Nephron (organoid): ENCODE results near the gene NPVF.

Source experiments
- H3K27ac Mint-ChIP-seq, 3 experiments: 2 replicates each; pipeline ENCODE4 v1.8.0; 2020; ENCODE audit warnings: mixed read lengths in 3 of 3, mild to moderate bottlenecking in 2 of 3, moderate library complexity in 1 of 3
- H3K27me3 Mint-ChIP-seq: 2 replicates; pipeline ENCODE4 v1.8.0; 2021; ENCODE audit warnings: low read depth, mild to moderate bottlenecking, moderate library complexity, mixed read lengths
- H3K36me3 Mint-ChIP-seq: 2 replicates; pipeline ENCODE4 v1.8.0; 2020; ENCODE audit warnings: low read depth, mixed read lengths
- H3K4me1 Mint-ChIP-seq: 2 replicates; pipeline ENCODE4 v1.8.0; 2020; ENCODE audit warnings: mixed read lengths
- H3K4me3 Mint-ChIP-seq, 3 experiments: 2 replicates each; pipeline ENCODE4 v1.8.0; 2020; ENCODE audit warnings: mild to moderate bottlenecking in 3 of 3, mixed read lengths in 3 of 3, moderate library complexity in 2 of 3
- H3K9me3 Mint-ChIP-seq: 2 replicates; pipeline ENCODE4 v1.8.0; 2020; ENCODE audit warnings: mixed read lengths
- TF ChIP-seq, protein P1 (sequence below), 3 experiments: fragments of 200-600 bp; sonication (generic); IDR thresholded peaks; one replicate each; pipeline ENCODE4 v1.5.0; 2021; ENCODE audit warnings: antibody characterized with exemption in 3 of 3; ENCODE audit not compliant: unreplicated experiment in 3 of 3

NPVF gene

GRCh38 chr7:25260862-25261494, 32.7 kb upstream of the NPVF start:
- H3K4me1 Mint-ChIP-seq = peaks cover 33% of the 10 kb centered on the region
- peak overlapping the region in 1 of 3 experiments; percentile 26 for H3K4me3 Mint-ChIP-seq
- H3K9me3 Mint-ChIP-seq = no peaks in the 10 kb centered on the region
- TF ChIP-seq, protein P1, sequence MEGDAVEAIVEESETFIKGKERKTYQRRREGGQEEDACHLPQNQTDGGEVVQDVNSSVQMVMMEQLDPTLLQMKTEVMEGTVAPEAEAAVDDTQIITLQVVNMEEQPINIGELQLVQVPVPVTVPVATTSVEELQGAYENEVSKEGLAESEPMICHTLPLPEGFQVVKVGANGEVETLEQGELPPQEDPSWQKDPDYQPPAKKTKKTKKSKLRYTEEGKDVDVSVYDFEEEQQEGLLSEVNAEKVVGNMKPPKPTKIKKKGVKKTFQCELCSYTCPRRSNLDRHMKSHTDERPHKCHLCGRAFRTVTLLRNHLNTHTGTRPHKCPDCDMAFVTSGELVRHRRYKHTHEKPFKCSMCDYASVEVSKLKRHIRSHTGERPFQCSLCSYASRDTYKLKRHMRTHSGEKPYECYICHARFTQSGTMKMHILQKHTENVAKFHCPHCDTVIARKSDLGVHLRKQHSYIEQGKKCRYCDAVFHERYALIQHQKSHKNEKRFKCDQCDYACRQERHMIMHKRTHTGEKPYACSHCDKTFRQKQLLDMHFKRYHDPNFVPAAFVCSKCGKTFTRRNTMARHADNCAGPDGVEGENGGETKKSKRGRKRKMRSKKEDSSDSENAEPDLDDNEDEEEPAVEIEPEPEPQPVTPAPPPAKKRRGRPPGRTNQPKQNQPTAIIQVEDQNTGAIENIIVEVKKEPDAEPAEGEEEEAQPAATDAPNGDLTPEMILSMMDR (IDR thresholded peaks at IDR 0.05; ENCODE audit: unreplicated experiment in 3 of 3) = no peak
- no peaks in the 10 kb centered on the region for H3K36me3 Mint-ChIP-seq
- peak overlapping the region; percentile 78 to 91 (median 87) for H3K27ac Mint-ChIP-seq
- H3K27me3 Mint-ChIP-seq = no peaks in the 10 kb centered on the region

DNA sequence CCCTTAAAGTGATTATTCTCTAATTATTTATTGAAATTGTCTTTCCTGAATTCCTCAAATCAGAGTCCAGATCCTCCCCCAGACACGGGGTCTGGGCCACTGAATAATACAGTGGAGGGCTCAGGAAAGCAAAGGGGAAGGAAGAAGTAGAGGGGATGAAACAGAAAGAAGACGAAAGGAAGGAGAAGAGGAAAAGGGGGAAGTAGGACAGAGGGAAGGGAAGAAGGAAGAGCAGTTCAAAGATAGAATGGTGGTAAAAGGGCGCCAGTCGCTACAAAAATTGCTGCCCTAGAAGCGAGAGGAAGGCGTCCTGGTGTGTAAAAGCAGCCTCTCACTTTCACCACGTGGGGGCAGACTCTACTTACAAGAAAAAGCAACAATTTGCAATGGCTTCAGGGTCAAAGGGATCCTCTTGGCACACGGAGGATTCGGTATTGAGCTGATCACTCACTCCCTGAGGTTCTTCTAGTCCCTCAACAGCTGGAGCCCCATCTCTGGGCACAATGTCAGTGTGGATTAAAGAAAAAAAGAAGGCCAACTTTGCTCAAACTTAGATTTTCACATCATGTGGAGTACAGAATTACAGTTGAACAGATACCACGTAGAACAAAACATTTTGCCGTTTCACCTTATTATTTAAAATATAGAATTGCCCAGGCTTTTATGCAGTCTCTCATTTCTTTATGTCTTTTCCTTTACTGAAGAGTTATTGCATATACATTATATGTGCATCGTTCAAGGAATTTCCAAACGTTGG, 31.4 kb upstream of the NPVF start:
- Mint-ChIP-seq H3K36me3 (no peaks in the 10 kb centered on the region), H3K9me3 (no peaks in the 10 kb centered on the region), H3K27ac (peak overlapping the region; percentile 73 to 98 (median 91)), H3K4me1 (peaks cover 40% of the 10 kb centered on the region), H3K4me3 (peak overlapping the region in 2 of 3 experiments; percentile 17 to 19), H3K27me3 (no peaks in the 10 kb centered on the region)
- TF ChIP-seq, protein P1 (IDR thresholded peaks at IDR 0.05; ENCODE audit: unreplicated experiment in 3 of 3) = peak; percentile 88 to 96 (median 95)

GRCh38 chr7:25256333-25256819, 28.1 kb upstream of the NPVF start:
- Mint-ChIP-seq H3K4me1 (peaks cover 29% of the 10 kb centered on the region), H3K4me3 (no peak overlapping the region), H3K27me3 (peaks cover 3% of the 10 kb centered on the region), H3K27ac (peak overlapping the region in 1 of 3 experiments; percentile 8), H3K36me3 (no peaks in the 10 kb centered on the region), H3K9me3 (peaks cover 3% of the 10 kb centered on the region)
- TF ChIP-seq, protein P1 (IDR thresholded peaks at IDR 0.05; ENCODE audit: unreplicated experiment in 3 of 3) = no peak

- no peak overlapping the region for H3K4me3 Mint-ChIP-seq
- TF ChIP-seq, protein P1 (IDR thresholded peaks at IDR 0.05; ENCODE audit: unreplicated experiment in 3 of 3) = no peak
- H3K27me3 Mint-ChIP-seq = peaks cover 3% of the 10 kb centered on the region
- H3K9me3 Mint-ChIP-seq = peaks cover 3% of the 10 kb centered on the region
- peak overlapping the region in 2 of 3 experiments; percentile 7 to 23 for H3K27ac Mint-ChIP-seq
- H3K4me1 Mint-ChIP-seq = peaks cover 23% of the 10 kb centered on the region
- no peaks in the 10 kb centered on the region for H3K36me3 Mint-ChIP-seq
Observed at GRCh38 chr7:25255611-25256332, 27.5 kb upstream of the NPVF start.

- Mint-ChIP-seq H3K36me3 (no peaks in the 10 kb centered on the region), H3K27me3 (peaks cover 3% of the 10 kb centered on the region), H3K4me3 (no peak overlapping the region), H3K9me3 (peaks cover 3% of the 10 kb centered on the region), H3K27ac (no peak overlapping the region), H3K4me1 (peaks cover 14% of the 10 kb centered on the region)
- TF ChIP-seq, protein P1 (IDR thresholded peaks at IDR 0.05; ENCODE audit: unreplicated experiment in 3 of 3) = no peak
Observed at GRCh38 chr7:25254604-25255003, 26.3 kb upstream of the NPVF start.
